SU-DHL-6 (cell line): Measurements from ENCODE around the gene SMIM23.
"Not testable (repeated sequence)": the region's sequence is repeated elsewhere in the genome, so short reads cannot be mapped to it uniquely, and the experiment has no call there.

Source experiments
- H2AFZ ChIP-seq: fragments of 200-600 bp; sonication (generic); 2 replicates; pipeline ENCODE4 v1.6.1; 2014; ENCODE audit warnings: low read depth, mild to moderate bottlenecking, moderate library complexity, mixed read lengths, antibody characterized with exemption, low read length; ENCODE audit not compliant: severe bottlenecking
- H3F3A ChIP-seq: fragments of 200-600 bp; shearing (Covaris generic); 2 replicates; pipeline ENCODE4 v1.6.0; 2016; ENCODE audit warnings: antibody characterized with exemption, mild to moderate bottlenecking; ENCODE audit not compliant: insufficient read depth
- H3K27ac ChIP-seq: fragments of 200-600 bp; sonication (generic); 2 replicates; pipeline ENCODE4 v1.5.1; 2016; ENCODE audit warnings: low read depth, mild to moderate bottlenecking, low read length, moderate library complexity, mixed read lengths
- H3K27me3 ChIP-seq: fragments of 200-600 bp; sonication (generic), shearing (Covaris generic); 2 replicates; pipeline ENCODE4 v1.6.0; 2014; ENCODE audit warnings: mild to moderate bottlenecking, low read length
- H3K36me3 ChIP-seq: fragments of 200-600 bp; sonication (generic); 2 replicates; pipeline ENCODE4 v1.6.1; 2014; ENCODE audit warnings: mild to moderate bottlenecking, low read length, mixed read lengths
- H3K4me2 ChIP-seq: fragments of 300-600, 200-600 bp; shearing (Covaris generic), sonication (generic); 2 replicates; pipeline ENCODE4 v1.6.0; 2014; ENCODE audit warnings: low read length, low read depth, mild to moderate bottlenecking; ENCODE audit not compliant: poor library complexity, severe bottlenecking
- H3K4me3 ChIP-seq: fragments of 200-600 bp; sonication (generic); 2 replicates; pipeline ENCODE4 v1.5.1; 2014; ENCODE audit warnings: antibody characterized with exemption, low read length, mild to moderate bottlenecking, mixed read lengths; ENCODE audit not compliant: insufficient read depth, poor library complexity, severe bottlenecking
- H3K79me2 ChIP-seq: fragments of 200-600 bp; sonication (generic); 2 replicates; pipeline ENCODE4 v1.6.1; 2014; ENCODE audit warnings: mild to moderate bottlenecking, low read length, moderate library complexity; ENCODE audit not compliant: insufficient read depth
- H3K9ac ChIP-seq: fragments of 200-600 bp; sonication (generic); 2 replicates; pipeline ENCODE4 v1.7.0; 2014; ENCODE audit warnings: mild to moderate bottlenecking, low read length
- H3K9me2 ChIP-seq: fragments of 200-600 bp; sonication (generic); replicated peaks from 2 replicates; pipeline ENCODE4 v1.6.1; 2014; ENCODE audit warnings: low read length; ENCODE audit not compliant: insufficient read depth
- H3K9me3 ChIP-seq: fragments of 200-600 bp; sonication (generic); 2 replicates; pipeline ENCODE4 v1.6.1; 2014; ENCODE audit warnings: low read length, mixed read lengths; ENCODE audit not compliant: insufficient read depth
- H4K20me1 ChIP-seq: fragments of 200-600 bp; sonication (generic); 2 replicates; pipeline ENCODE4 v1.6.1; 2014; ENCODE audit warnings: low read depth, mild to moderate bottlenecking, antibody characterized with exemption, low read length, moderate library complexity, mixed read lengths
- EZH2phosphoT487 ChIP-seq: fragments of 200-600 bp; sonication (generic), shearing (Covaris generic); conservative IDR thresholded peaks from 2 replicates; pipeline ENCODE4 v1.6.1; 2018; ENCODE audit warnings: mild to moderate bottlenecking, antibody characterized with exemption, low read length, moderate library complexity, mixed read lengths
- TF ChIP-seq, protein P1 (sequence below): fragments of 200-600 bp; sonication (generic); IDR thresholded peaks from one replicate; pipeline ENCODE4 v1.5.1; 2017; ENCODE audit warnings: antibody characterized with exemption, mild to moderate bottlenecking, low read length, moderate library complexity; ENCODE audit not compliant: insufficient read depth, poor library complexity, severe bottlenecking

The SMIM23 gene

DNA sequence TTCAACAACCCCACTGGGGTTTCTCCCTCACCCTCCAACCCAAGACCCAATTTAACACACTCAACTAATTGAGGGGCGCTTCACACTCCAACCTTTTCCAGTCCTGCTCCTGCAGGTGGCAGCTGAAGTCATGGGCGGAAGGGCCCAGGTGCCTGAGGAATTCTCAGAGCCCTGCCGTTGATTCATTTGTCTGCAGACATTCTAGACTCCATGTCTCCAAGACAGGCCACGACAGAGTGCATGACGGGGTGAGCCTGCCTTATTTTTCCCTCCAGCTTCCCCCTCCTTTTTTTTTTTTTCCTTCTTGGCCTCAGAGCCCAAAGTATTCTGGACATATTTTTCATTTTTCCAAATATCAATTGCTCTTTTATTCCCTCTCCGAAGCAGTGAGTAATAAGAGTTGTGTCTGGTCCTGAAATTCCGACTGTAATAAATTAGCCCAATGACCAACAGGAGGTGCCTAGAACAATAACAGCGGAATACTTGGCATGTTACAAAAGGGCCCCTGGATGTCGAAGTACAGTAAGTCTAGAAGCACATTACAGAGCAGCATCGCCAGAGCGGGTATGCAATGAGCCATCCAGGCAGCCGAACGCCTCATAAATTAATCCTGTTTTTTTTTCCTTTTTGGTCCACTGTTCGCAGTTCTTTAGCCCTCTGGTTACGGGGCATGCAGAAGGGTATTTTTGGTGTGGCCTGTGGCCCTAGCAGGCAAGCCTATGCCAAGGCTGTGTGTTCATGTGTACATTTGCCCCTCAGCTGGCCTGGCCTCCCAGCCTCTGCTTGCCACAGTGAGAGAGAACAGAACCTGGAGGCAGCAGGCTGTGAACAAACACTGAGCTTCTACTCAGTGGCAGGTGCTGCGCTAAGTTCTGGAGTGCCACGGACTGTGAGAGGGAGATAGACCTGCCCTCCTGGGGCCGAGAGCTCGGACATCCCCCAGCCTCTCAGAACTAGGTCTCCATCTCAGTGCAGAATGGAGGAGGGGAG is 8.6 kb upstream of the SMIM23 start:
- no peaks in the 10 kb centered on the region for H3K9me2 ChIP-seq
- no peaks in the 10 kb centered on the region for H3F3A ChIP-seq
- H2AFZ ChIP-seq: no peak overlapping the region
- no peaks in the 10 kb centered on the region for H4K20me1 ChIP-seq
- no peaks in the 10 kb centered on the region for H3K36me3 ChIP-seq
- H3K9ac ChIP-seq: no peak overlapping the region
- H3K9me3 ChIP-seq: no peaks in the 10 kb centered on the region
- H3K27ac ChIP-seq: no peak overlapping the region
- H3K79me2 ChIP-seq: no peaks in the 10 kb centered on the region
- TF ChIP-seq EZH2phosphoT487: no peak
- TF ChIP-seq, protein P1, sequence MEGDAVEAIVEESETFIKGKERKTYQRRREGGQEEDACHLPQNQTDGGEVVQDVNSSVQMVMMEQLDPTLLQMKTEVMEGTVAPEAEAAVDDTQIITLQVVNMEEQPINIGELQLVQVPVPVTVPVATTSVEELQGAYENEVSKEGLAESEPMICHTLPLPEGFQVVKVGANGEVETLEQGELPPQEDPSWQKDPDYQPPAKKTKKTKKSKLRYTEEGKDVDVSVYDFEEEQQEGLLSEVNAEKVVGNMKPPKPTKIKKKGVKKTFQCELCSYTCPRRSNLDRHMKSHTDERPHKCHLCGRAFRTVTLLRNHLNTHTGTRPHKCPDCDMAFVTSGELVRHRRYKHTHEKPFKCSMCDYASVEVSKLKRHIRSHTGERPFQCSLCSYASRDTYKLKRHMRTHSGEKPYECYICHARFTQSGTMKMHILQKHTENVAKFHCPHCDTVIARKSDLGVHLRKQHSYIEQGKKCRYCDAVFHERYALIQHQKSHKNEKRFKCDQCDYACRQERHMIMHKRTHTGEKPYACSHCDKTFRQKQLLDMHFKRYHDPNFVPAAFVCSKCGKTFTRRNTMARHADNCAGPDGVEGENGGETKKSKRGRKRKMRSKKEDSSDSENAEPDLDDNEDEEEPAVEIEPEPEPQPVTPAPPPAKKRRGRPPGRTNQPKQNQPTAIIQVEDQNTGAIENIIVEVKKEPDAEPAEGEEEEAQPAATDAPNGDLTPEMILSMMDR: no peak
- no peak overlapping the region for H3K4me2 ChIP-seq
- no peaks in the 10 kb centered on the region for H3K27me3 ChIP-seq
- no peak overlapping the region for H3K4me3 ChIP-seq

DNA sequence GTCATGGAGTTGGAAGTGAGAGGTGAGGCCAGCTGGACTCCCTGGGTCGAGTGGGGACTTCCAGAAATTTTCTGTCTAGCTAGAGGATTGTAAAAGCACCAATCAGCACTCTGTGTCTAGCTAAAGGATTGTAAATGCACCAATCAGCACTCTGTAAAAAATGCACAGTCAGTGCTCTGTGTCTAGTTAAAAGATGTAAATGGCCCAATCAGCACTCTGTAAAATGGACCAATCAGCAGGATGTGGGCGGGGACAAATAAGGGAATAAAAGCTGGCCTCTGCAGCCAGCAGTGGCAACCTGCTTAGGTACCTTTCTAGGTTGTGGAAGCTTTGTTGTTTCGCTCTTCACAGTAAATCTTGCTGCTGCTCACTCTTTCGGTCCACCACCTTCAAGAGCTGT is 3.9 kb upstream of the SMIM23 start:
- not testable (repeated sequence) for H3K27ac ChIP-seq, H3K27me3 ChIP-seq, H3K36me3 ChIP-seq, H4K20me1 ChIP-seq, H3K4me3 ChIP-seq, H3K9me3 ChIP-seq, H3K4me2 ChIP-seq, H3K79me2 ChIP-seq, H2AFZ ChIP-seq, H3K9me2 ChIP-seq, H3F3A ChIP-seq, H3K9ac ChIP-seq

DNA sequence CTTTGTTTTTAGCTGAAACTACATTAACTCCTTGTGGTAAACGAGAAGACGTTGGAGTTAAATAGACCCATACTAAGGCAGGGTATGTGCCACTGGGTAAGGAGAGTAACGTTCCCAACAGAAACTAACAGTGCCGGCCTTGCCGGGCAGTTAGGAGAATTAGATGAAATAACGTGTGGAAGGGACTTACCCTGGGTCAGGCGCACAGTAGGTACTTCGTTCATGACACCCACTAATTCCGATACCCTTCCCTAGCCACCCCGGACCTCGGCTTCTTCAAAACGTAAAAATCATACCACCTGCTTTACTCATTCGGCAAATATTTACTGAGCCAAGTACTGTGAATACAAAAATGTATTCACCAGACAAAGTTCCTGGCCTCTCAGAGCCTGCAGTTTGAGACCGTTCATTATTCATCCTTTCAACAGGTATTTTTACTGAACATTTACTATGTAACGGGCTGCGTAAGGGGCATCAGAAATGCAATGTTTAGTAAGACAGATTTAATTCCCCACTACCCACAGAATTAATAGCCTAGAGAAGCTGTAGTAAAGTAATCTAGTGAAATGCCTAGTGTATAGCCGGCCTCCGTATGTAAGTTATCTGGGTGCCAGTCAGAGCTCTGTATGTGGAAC is 3.2 kb upstream of the SMIM23 start:
- H3K9me2 ChIP-seq: no peaks in the 10 kb centered on the region
- no peaks in the 10 kb centered on the region for H3K36me3 ChIP-seq
- H3K4me2 ChIP-seq: no peak overlapping the region
- no peaks in the 10 kb centered on the region for H3K27me3 ChIP-seq
- H3F3A ChIP-seq: no peaks in the 10 kb centered on the region
- H3K79me2 ChIP-seq: no peaks in the 10 kb centered on the region
- H4K20me1 ChIP-seq: no peaks in the 10 kb centered on the region
- TF ChIP-seq, protein P1: no peak
- no peak for TF ChIP-seq EZH2phosphoT487
- no peaks in the 10 kb centered on the region for H3K9me3 ChIP-seq
- no peak overlapping the region for H2AFZ ChIP-seq
- H3K9ac ChIP-seq: no peak overlapping the region
- H3K27ac ChIP-seq: no peak overlapping the region
- H3K4me3 ChIP-seq: no peak overlapping the region

DNA sequence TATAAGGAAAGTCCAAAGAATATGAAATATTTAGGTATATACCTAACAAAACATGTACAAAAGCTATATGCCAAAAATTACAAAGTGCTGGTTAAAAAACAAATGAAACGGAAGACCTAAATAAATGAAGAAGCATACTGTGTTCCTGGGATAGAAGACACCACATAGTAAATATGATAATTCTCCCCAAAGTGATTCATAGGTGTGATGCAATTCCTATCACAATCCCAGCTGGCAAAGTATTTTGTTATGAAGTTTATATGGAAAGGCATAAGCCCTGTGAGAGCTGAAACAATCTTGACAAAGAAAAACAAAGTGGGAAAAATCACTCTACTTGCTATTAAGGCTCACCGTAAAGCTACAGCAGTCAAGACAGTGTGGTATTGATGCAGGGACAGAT is 2.6 kb upstream of the SMIM23 start:
- Histone ChIP-seq H3F3A (no peaks in the 10 kb centered on the region), H3K36me3 (no peaks in the 10 kb centered on the region), H4K20me1 (no peaks in the 10 kb centered on the region), H3K79me2 (no peaks in the 10 kb centered on the region), H3K9me2 (no peaks in the 10 kb centered on the region), H3K27ac (no peak overlapping the region), H3K27me3 (no peaks in the 10 kb centered on the region), H2AFZ (no peak overlapping the region), H3K4me2 (no peak overlapping the region), H3K9ac (no peak overlapping the region), H3K4me3 (no peak overlapping the region), H3K9me3 (no peaks in the 10 kb centered on the region)
- no peak for TF ChIP-seq EZH2phosphoT487
- TF ChIP-seq, protein P1: no peak
